Esophagus muscularis mucosa (tissue), 4 donors: ENCODE measurements around the gene SPTBN1. TPM values are rescaled to one million over a fixed set of nuclear protein-coding genes. Genes with fewer than 3 reads are reported as not detected.

Source experiments
- DNase-seq: peaks from one replicate; pipeline ENCODE4 v3.0.0-alpha.2; 2017; ENCODE audit errors: extremely low spot score
- H3K27ac ChIP-seq, 4 donors: fragments of 200-600 bp; sonication (generic); replicated peaks in 1 of 4; 1 replicate in 3 of 4; 2 replicates in 1 of 4; pipeline ENCODE4 v1.5.1; 2016 to 2019; ENCODE audit warnings: mild to moderate bottlenecking in 1 of 4
- H3K27me3 ChIP-seq, 4 donors: fragments of 200-600 bp; sonication (generic); one replicate each; pipeline versions ENCODE4 v1.5.1 to v1.6.0; 2016 to 2019
- H3K36me3 ChIP-seq, 4 donors: fragments of 200-600 bp; sonication (generic); one replicate each; pipeline ENCODE4 v1.5.1; 2016 to 2019
- H3K4me1 ChIP-seq, 4 donors: fragments of 200-600 bp; sonication (generic); one replicate each; pipeline ENCODE4 v1.5.1; 2016 to 2019
- H3K4me3 ChIP-seq, 4 donors: fragments of 200-600 bp; sonication (generic); 1 replicate in 2 of 4; 2 replicates in 2 of 4; pipeline ENCODE4 v1.5.1; 2016 to 2019; ENCODE audit warnings: mild to moderate bottlenecking in 4 of 4, moderate library complexity in 1 of 4
- H3K9me3 ChIP-seq, 4 donors: fragments of 200-600 bp; sonication (generic); 1 replicate in 3 of 4; 2 replicates in 1 of 4; pipeline ENCODE4 v1.5.1; 2016 to 2019
- CTCF ChIP-seq, 3 experiments: fragments of 200-600 bp in 2 of 3; fragments of 450-650 bp in 1 of 3; sonication (generic) in 2 of 3; IDR thresholded peaks; one replicate each; pipeline ENCODE4 v1.5.1; 2017 to 2019; ENCODE audit warnings: antibody characterized with exemption in 3 of 3, mild to moderate bottlenecking in 2 of 3, moderate library complexity in 1 of 3
- EP300 ChIP-seq: sonication (generic); formaldehyde crosslinking; IDR thresholded peaks from one replicate; pipeline ENCODE4 v1.6.1; 2017; ENCODE audit warnings: antibody characterized with exemption
- POLR2A ChIP-seq: fragments of 450-650 bp; IDR thresholded peaks from one replicate; pipeline ENCODE4 v1.6.1; 2017; ENCODE audit warnings: antibody characterized with exemption, moderate library complexity, mild to moderate bottlenecking, low read depth
- POLR2AphosphoS5 ChIP-seq, 2 donors: sonication (generic); formaldehyde crosslinking; IDR thresholded peaks; one replicate each; pipeline ENCODE4 v1.6.1; 2017; ENCODE audit warnings: antibody characterized with exemption in 2 of 2
- WGBS: methylation state at CpG from one replicate; pipeline ENCODE4 v1.1.5; 2018; 5-methylcytosine and 5-hydroxymethylcytosine counted together
- intact Hi-C: fragments of 100-400 bp; cut with DNase I; formaldehyde crosslinking; loops from one replicate; pipeline ENCODE4 v1.15.1; 2023
- total RNA-seq, 4 donors: library from RNA; depleted of rRNA; stranded (reverse); fragments of >200 nt; gene quantifications; one replicate each; pipeline versions ENCODE4 v1.1.0 to v1.2.1, GENCODE V29; 2016

SPTBN1 gene
- total RNA-seq, 4 donors from 2014 or later: 465 to 600 (median 547) TPM

- intact Hi-C loops: no loop called here
- H3K27ac ChIP-seq: peak overlapping the region in 3 of 4 donors; percentile 14 to 61 (median 22)
- peaks cover 72 to 92% (median 85%) of the 10 kb centered on the region in 4 donors for H3K4me1 ChIP-seq
- H3K36me3 ChIP-seq: no peaks in the 10 kb centered on the region
- no peak overlapping the region for H3K4me3 ChIP-seq
- H3K27me3 ChIP-seq: no peaks in the 10 kb centered on the region
- no peaks in the 10 kb centered on the region for H3K9me3 ChIP-seq
- 54% methylated on average over 5 of the region's 5 CpGs for WGBS
- TF ChIP-seq POLR2AphosphoS5 (IDR thresholded peaks at IDR 0.05) (no peak), EP300 (no peak), POLR2A (no peak), CTCF (IDR thresholded peaks at IDR 0.05) (no peak)
- DNase-seq: no peak
Measured at GRCh38 chr2:54568876-54569321, 112.8 kb downstream of the SPTBN1 start.

- Histone ChIP-seq H3K36me3 (no peaks in the 10 kb centered on the region), H3K4me3 (no peak overlapping the region), H3K9me3 (no peaks in the 10 kb centered on the region), H3K4me1 (peaks cover 81 to 93% (median 86%) of the 10 kb centered on the region in 4 donors), H3K27ac (peak overlapping the region; percentile 2 to 61 (median 40)), H3K27me3 (no peaks in the 10 kb centered on the region)
- TF ChIP-seq CTCF (IDR thresholded peaks at IDR 0.05) (no peak), POLR2AphosphoS5 (IDR thresholded peaks at IDR 0.05) (no peak), POLR2A (no peak), EP300 (no peak)
- 82% methylated on average over 3 of the region's 3 CpGs for WGBS
- intact Hi-C loops: no loop called here
- DNase-seq: no peak
Measured at GRCh38 chr2:54569745-54570301, 113.7 kb downstream of the SPTBN1 start.

GRCh38 chr2:54570321-54570855 is 114.3 kb downstream of the SPTBN1 start:
- Histone ChIP-seq H3K27me3 (no peaks in the 10 kb centered on the region), H3K9me3 (no peaks in the 10 kb centered on the region), H3K4me3 (no peak overlapping the region), H3K4me1 (peaks cover 84 to 92% (median 86%) of the 10 kb centered on the region in 4 donors), H3K36me3 (no peaks in the 10 kb centered on the region), H3K27ac (peak overlapping the region; percentile 19 to 61 (median 54))
- intact Hi-C loops: no loop called here
- TF ChIP-seq POLR2A (no peak), EP300 (no peak), POLR2AphosphoS5 (IDR thresholded peaks at IDR 0.05) (no peak), CTCF (IDR thresholded peaks at IDR 0.05) (no peak)
- WGBS: 57% methylated on average over 5 of the region's 5 CpGs
- no peak for DNase-seq

- H3K9me3 ChIP-seq: no peaks in the 10 kb centered on the region
- H3K27me3 ChIP-seq: no peaks in the 10 kb centered on the region
- H3K4me3 ChIP-seq: no peak overlapping the region
- TF ChIP-seq CTCF (IDR thresholded peaks at IDR 0.05): no peak
- TF ChIP-seq EP300: no peak
- no peak for TF ChIP-seq POLR2A
- peak in 1 of 2 donors; percentile 35 for TF ChIP-seq POLR2AphosphoS5 (IDR thresholded peaks at IDR 0.05)
- peaks cover 86 to 96% (median 88%) of the 10 kb centered on the region in 4 donors for H3K4me1 ChIP-seq
- intact Hi-C loops: no loop called here
- 8% methylated on average over 10 of the region's 10 CpGs for WGBS
- H3K36me3 ChIP-seq: no peaks in the 10 kb centered on the region
- no peak for DNase-seq
- H3K27ac ChIP-seq: peak overlapping the region; percentile 19 to 61 (median 54)
Measured at GRCh38 chr2:54570925-54571694, 115.0 kb downstream of the SPTBN1 start.
